OCI-LY7 (cell line): Measurements from ENCODE around the gene BMPER. TPM values are rescaled to one million over a fixed set of nuclear protein-coding genes. Genes with fewer than 3 reads are reported as not detected.

ENCODE experiments used
- BruUV-seq: library from RNA; stranded (reverse); fragments of 400-500 nt; replicated peaks from 2 replicates; lab custom pipeline; 2021; lab: Mats Ljungman, UMichigan
- CTCF ChIA-PET: fragments of 300-600 bp; sonication (Branson Sonifier 250); formaldehyde crosslinking; loops from one replicate; lab custom pipeline; 2022; ENCODE audit warnings: antibody characterized with exemption; ENCODE audit not compliant: unreplicated experiment; lab: Charles Lee
- POLR2A ChIA-PET: fragments of 300-600 bp; sonication (Branson Sonifier 250); formaldehyde crosslinking; loops from one replicate; lab custom pipeline; 2022; ENCODE audit warnings: antibody characterized with exemption; lab: Charles Lee
- DNase-seq: peaks from one replicate; pipeline ENCODE4 v3.0.0-alpha.2; 2015; ENCODE audit warnings: low spot score
- H2AFZ ChIP-seq: fragments of 200-600 bp; sonication (generic), shearing (Covaris generic); 2 replicates; pipeline ENCODE4 v1.6.1; 2014; ENCODE audit warnings: mild to moderate bottlenecking, antibody characterized with exemption, low read length, moderate library complexity
- H3K27ac ChIP-seq: fragments of 200-600 bp; sonication (generic); 2 replicates; pipeline ENCODE4 v1.5.1; 2014; ENCODE audit warnings: mixed run types, low read depth, mild to moderate bottlenecking, moderate library complexity, low read length, inconsistent platforms; ENCODE audit not compliant: poor library complexity, severe bottlenecking
- H3K36me3 ChIP-seq: fragments of 200-600 bp; sonication (generic); 2 replicates; pipeline ENCODE4 v1.6.1; 2014; ENCODE audit warnings: mild to moderate bottlenecking, antibody characterized with exemption, low read length, moderate library complexity, mixed read lengths; ENCODE audit not compliant: insufficient read depth
- H3K4me1 ChIP-seq: fragments of 200-600 bp; sonication (generic); 2 replicates; pipeline ENCODE4 v1.5.1; 2014; ENCODE audit warnings: mild to moderate bottlenecking, low read length; ENCODE audit not compliant: insufficient read depth, poor library complexity, severe bottlenecking
- H3K4me2 ChIP-seq: fragments of 200-600 bp; sonication (generic); 2 replicates; pipeline ENCODE4 v1.6.1; 2014; ENCODE audit warnings: mild to moderate bottlenecking, low read length
- H3K4me3 ChIP-seq: fragments of 200-600 bp; sonication (generic); 2 replicates; pipeline ENCODE4 v1.5.1; 2014; ENCODE audit warnings: mild to moderate bottlenecking, low read depth, low read length; ENCODE audit not compliant: poor library complexity, severe bottlenecking
- H3K79me2 ChIP-seq: fragments of 200-600 bp; sonication (generic); 2 replicates; pipeline ENCODE4 v1.6.1; 2016; ENCODE audit warnings: low read depth, mild to moderate bottlenecking, low read length, moderate library complexity, mixed read lengths; ENCODE audit not compliant: insufficient read depth
- H3K9me2 ChIP-seq: fragments of 200-600 bp; sonication (generic); 2 replicates; pipeline ENCODE4 v1.6.1; 2016; ENCODE audit warnings: mild to moderate bottlenecking, low read length, mixed read lengths; ENCODE audit not compliant: insufficient read depth
- H3K9me3 ChIP-seq: fragments of 200-600 bp; sonication (generic); 2 replicates; pipeline ENCODE4 v1.6.1; 2014; ENCODE audit warnings: mild to moderate bottlenecking, mixed run types, low read length, mixed read lengths
- H4K20me1 ChIP-seq: fragments of 200-600 bp; sonication (generic); 2 replicates; pipeline ENCODE4 v1.6.1; 2014; ENCODE audit warnings: mild to moderate bottlenecking, antibody characterized with exemption, low read length, moderate library complexity, mixed read lengths; ENCODE audit not compliant: insufficient read depth
- EZH2phosphoT487 ChIP-seq: fragments of 200-600 bp; sonication (generic); IDR thresholded peaks from 2 replicates; pipeline ENCODE4 v1.6.1; 2018; ENCODE audit warnings: low read depth, borderline replicate concordance, mild to moderate bottlenecking, mixed run types, antibody characterized with exemption, low read length, moderate library complexity, mixed read lengths
- intact Hi-C: fragments of 100-400 bp; cut with micrococcal nuclease; formaldehyde crosslinking; loops from one replicate; pipeline ENCODE4 v1.10.0; 2022; ENCODE audit not compliant: unreplicated experiment
- total RNA-seq, 2 experiments: library from RNA; depleted of rRNA in 1 of 2; stranded (reverse); fragments of >200 nt in 1 of 2; shearing (Covaris generic) in 1 of 2; gene quantifications; 2 replicates each; pipeline ENCODE4 v1.2.3, GENCODE V29; 2014 to 2022
- TF ChIP-seq, protein P1 (sequence below): fragments of 200-600 bp; sonication (generic); conservative IDR thresholded peaks from 2 replicates; pipeline ENCODE4 v1.5.1; 2014; ENCODE audit warnings: mild to moderate bottlenecking, antibody characterized with exemption, low read length, moderate library complexity, mixed read lengths

BMPER gene
- total RNA-seq, 2 experiments from 2014 or later: not detected

- Histone ChIP-seq H3K4me1 (no peaks in the 10 kb centered on the region), H2AFZ (no peak overlapping the region), H3K9me2 (no peaks in the 10 kb centered on the region), H4K20me1 (no peaks in the 10 kb centered on the region), H3K27ac (no peak overlapping the region), H3K9me3 (no peaks in the 10 kb centered on the region), H3K4me3 (no peak overlapping the region), H3K79me2 (no peaks in the 10 kb centered on the region), H3K36me3 (no peaks in the 10 kb centered on the region), H3K4me2 (no peak overlapping the region)
- ChIA-PET POLR2A (no interaction called here), CTCF (no interaction called here)
- no TSS peak for BruUV-seq
- no peak for TF ChIP-seq EZH2phosphoT487
- DNase-seq: no peak
- intact Hi-C loops: no loop called here
Measured at GRCh38 chr7:34038816-34039470, 133.6 kb downstream of the BMPER start.

GRCh38 chr7:34041707-34042106, 136.4 kb downstream of the BMPER start:
- Histone ChIP-seq H4K20me1 (no peaks in the 10 kb centered on the region), H3K27ac (no peak overlapping the region), H3K4me1 (no peaks in the 10 kb centered on the region), H3K36me3 (no peaks in the 10 kb centered on the region), H3K79me2 (no peaks in the 10 kb centered on the region), H3K4me2 (no peak overlapping the region), H3K9me2 (no peaks in the 10 kb centered on the region), H3K4me3 (no peak overlapping the region), H3K9me3 (no peaks in the 10 kb centered on the region), H2AFZ (no peak overlapping the region)
- DNase-seq: no peak
- POLR2A ChIA-PET: no interaction called here
- CTCF ChIA-PET: no interaction called here
- TF ChIP-seq, protein P1, sequence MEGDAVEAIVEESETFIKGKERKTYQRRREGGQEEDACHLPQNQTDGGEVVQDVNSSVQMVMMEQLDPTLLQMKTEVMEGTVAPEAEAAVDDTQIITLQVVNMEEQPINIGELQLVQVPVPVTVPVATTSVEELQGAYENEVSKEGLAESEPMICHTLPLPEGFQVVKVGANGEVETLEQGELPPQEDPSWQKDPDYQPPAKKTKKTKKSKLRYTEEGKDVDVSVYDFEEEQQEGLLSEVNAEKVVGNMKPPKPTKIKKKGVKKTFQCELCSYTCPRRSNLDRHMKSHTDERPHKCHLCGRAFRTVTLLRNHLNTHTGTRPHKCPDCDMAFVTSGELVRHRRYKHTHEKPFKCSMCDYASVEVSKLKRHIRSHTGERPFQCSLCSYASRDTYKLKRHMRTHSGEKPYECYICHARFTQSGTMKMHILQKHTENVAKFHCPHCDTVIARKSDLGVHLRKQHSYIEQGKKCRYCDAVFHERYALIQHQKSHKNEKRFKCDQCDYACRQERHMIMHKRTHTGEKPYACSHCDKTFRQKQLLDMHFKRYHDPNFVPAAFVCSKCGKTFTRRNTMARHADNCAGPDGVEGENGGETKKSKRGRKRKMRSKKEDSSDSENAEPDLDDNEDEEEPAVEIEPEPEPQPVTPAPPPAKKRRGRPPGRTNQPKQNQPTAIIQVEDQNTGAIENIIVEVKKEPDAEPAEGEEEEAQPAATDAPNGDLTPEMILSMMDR: no peak
- no peak for TF ChIP-seq EZH2phosphoT487
- BruUV-seq: no TSS peak
- intact Hi-C loops: no loop called here

DNA sequence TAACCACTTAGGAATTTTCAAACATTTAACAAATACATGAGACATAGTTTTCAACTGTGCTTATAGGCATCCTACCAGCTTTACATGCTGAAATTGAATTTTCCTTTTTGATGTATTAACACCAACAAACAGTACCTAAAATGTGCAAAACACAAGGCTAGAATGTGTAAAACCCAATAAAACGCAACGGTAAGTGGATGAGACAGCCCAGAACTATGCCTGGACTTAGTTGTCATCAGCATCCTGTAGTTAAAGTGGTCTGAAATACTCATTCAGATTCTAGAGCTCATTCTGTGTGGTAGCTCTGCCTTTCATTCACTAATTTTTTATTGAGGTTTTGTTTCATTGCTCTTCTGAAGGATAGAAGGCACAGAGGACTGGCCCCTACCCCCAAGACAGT, 137.1 kb downstream of the BMPER start:
- H3K4me1 ChIP-seq: no peaks in the 10 kb centered on the region
- DNase-seq: no peak
- H3K9me3 ChIP-seq: no peaks in the 10 kb centered on the region
- ChIA-PET POLR2A (no interaction called here), CTCF (no interaction called here)
- no TSS peak for BruUV-seq
- H3K9me2 ChIP-seq: no peaks in the 10 kb centered on the region
- TF ChIP-seq EZH2phosphoT487: no peak
- TF ChIP-seq, protein P1: no peak
- H3K4me3 ChIP-seq: no peak overlapping the region
- no peak overlapping the region for H3K4me2 ChIP-seq
- H2AFZ ChIP-seq: no peak overlapping the region
- H3K79me2 ChIP-seq: no peaks in the 10 kb centered on the region
- no peaks in the 10 kb centered on the region for H3K36me3 ChIP-seq
- no peaks in the 10 kb centered on the region for H4K20me1 ChIP-seq
- no peak overlapping the region for H3K27ac ChIP-seq
- intact Hi-C loops: no loop called here
